NCI-H524 (cell line): ENCODE measurements around the gene RBPMS2.
"Not testable (repeated sequence)": the region's sequence is repeated elsewhere in the genome, so short reads cannot be mapped to it uniquely, and the experiment has no call there.

Experiments used
- DNase-seq, 2 experiments: peaks; one replicate each; lab custom pipeline; 2025; lab: John Stamatoyannopoulos, UW

RBPMS2 gene

GRCh38 chr15:64753480-64754185, 21.8 kb downstream of the RBPMS2 start:
- DNase-seq: no peak

DNA sequence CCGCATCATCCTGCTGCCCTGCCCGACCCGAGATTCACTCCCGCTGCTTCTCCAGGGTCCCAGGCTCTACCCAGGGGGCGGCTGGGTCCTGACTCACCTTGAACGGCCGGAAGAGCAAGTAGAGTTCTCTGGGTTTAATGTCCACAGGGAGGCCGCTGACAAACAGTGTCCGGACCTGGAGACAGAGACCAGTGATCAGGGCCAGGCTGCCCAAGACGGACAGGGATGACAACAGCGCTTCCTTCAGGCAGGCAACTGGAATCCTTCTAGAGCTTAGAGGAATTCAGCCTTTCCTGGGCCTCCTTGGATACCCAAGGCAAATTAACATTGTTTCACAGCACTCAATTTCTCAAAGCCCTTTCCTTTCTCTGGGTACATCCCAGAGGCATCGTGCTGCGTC, 23.9 kb downstream of the RBPMS2 start:
- no peak for DNase-seq

DNA sequence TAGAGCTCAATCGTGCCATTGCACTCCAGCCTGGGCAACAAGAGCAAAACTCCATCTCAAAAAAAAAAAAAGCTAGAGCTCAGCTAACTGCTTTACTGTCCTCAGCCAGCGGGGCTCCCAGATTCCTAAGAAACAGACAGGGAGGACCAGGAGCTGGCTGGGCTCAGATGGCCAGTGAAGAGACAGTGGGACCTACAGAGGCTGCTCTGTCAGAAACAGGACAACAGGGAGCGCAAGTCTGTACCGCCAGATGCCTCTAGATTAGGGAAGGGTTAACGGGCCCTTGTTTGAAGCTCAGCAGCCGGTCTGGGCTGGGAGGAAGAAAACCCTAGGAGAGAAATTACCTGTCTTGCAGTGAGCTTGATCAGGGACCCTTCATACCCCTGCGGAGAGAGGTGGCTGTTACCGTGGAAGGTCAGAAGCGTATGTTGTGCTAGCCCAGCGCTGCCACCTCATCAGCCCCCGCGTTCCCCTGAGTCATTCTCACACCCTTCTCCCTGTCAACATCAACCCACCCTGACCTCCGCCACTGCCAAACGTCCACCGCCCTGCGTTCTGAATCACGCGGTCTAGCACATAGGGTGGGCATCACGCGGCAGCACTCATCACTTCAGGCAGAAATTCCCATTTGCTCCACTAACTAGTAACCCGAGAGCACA, 25.3 kb downstream of the RBPMS2 start:
- peak in 1 of 2 experiments; percentile 33 for DNase-seq

GRCh38 chr15:64749167-64749566, 26.2 kb downstream of the RBPMS2 start:
- no peak for DNase-seq

DNA sequence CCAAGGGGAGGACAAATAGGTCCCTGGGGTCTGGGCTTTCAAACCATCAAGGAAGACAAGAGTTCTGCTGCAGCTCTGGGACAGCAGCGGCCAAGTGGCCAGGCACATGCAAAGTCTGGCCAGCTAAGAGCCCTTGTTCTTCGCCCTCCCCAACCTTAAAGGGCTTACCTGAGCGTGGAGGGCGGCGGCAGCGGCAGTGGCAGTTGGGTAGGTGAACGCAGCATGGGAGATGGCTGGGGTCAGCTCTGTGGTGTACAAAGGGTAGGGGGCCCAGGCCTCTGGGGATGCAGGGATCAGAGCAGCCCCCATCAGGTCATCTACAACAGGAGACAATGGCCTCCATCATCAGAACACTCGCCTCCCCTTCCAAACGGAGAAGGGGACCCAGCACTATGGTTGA, 27.1 kb downstream of the RBPMS2 start:
- no peak for DNase-seq

GRCh38 chr15:64747578-64747977, 27.8 kb downstream of the RBPMS2 start:
- no peak for DNase-seq

DNA sequence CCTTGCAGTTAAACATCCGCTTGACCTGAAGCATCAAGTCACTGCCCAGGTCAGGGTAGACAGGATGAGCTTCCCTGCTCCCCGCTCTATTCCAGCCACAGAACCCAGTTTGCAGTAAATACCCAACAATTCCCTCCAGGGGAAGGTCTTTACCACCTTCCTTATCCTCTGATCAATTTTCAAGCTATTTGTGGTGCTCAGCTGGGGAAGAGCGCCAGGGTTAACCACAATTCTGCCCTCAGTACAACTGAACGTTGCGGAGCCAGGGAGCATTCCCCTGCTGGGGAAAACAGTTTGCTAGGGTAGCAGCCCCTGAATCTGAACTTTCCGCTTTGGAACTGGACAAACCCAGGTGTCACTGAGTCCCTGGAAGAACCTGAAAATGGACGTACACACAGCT, 28.5 kb downstream of the RBPMS2 start:
- no peak for DNase-seq

GRCh38 chr15:64746356-64746755, 29.0 kb downstream of the RBPMS2 start:
- no peak for DNase-seq

GRCh38 chr15:64743691-64744090, 31.7 kb downstream of the RBPMS2 start:
- DNase-seq: no peak

- DNase-seq: no peak
Measured at GRCh38 chr15:64742921-64743320, 32.5 kb downstream of the RBPMS2 start.

GRCh38 chr15:64742385-64742784, 33.0 kb downstream of the RBPMS2 start:
- no peak for DNase-seq

DNA sequence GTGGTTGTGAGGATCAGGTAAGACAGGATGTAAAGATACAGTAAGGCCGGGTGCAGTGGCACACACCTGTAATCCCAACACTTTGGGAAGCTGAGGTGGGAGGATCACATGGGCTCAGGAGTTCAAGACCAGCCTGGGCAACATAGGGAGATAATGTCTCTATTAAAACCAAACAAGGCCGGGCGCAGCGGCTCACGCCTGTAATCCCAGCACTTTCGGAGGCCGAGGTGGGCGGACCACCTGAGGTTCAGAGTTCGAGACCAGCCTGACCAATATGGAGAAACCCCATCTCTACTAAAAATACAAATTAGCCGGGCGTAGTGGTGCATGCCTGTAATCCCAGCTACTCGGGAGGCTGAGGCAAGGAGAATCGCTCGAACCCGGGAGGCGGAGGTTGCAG, 33.7 kb downstream of the RBPMS2 start:
- not testable (repeated sequence) for DNase-seq

DNA sequence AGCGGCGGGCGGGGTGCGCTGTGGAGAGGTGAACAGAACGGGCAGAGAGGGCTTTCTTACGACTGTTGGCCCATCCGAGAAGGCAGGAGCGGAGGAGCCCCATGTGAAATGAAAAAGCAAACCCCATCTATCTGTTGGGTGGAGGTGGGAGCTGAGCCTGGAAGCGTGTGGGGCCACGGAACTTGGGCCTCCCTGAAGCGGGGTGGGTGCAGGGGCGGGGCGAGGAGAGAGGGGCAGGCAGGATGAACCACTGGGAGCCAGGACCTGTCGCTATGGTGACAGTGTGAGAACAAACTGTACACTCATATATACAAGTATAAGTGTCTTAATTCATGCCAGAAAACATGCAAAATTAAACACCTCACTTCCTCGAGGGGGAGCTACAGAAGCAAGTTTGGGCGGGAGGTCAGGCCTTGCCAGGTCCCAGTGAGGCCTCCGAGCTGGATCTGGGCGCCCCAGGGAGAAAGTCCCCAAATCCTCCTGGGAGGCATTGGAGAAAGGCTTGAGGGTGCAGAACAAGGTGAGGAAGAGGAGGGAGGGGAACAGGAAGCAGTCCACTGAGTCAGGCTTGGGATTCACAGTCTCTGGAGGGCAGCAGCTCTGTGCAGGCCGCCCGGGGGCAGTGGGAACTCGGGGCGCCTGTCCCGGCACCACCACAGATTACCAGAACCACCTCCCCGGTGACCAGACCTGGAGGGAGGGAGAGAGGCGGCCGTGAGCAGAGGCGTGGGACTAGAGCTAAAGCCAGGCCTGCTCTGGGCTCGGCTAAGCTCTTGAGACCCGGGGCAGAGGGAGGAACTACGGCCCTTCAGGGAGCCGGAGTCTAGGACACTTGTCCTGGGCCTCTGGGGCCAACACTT, 34.8 kb downstream of the RBPMS2 start:
- peak; percentile 57 to 65 for DNase-seq

DNA sequence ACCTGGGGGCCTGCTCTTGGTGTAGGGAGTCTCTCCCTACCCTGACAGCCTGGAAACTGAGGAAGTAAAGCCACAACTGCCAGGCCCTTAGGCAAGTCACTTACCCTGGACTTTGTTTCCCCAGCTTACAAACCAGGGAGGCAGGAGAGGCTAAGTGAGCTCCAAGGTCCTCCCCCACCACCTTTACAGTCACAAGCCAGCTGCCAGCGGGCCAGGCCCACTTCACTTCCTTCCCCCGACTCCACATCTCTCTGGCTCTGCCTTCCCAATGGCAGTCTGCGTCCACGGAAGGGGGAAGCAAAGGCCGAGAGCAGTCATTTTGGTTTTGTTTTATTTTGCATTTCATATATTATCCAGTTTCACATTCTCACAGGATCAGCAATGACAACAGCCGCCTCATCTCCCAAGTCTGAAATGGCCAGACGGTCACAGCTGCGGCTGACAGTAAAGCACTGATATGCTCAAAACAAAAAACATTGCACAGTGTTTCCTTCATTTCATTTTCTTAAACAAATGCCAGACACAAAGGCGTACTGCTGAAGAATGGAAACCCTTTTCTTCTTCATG, 35.7 kb downstream of the RBPMS2 start:
- no peak for DNase-seq

- DNase-seq: no peak
Measured at GRCh38 chr15:64739156-64739555, 36.2 kb downstream of the RBPMS2 start.

DNA sequence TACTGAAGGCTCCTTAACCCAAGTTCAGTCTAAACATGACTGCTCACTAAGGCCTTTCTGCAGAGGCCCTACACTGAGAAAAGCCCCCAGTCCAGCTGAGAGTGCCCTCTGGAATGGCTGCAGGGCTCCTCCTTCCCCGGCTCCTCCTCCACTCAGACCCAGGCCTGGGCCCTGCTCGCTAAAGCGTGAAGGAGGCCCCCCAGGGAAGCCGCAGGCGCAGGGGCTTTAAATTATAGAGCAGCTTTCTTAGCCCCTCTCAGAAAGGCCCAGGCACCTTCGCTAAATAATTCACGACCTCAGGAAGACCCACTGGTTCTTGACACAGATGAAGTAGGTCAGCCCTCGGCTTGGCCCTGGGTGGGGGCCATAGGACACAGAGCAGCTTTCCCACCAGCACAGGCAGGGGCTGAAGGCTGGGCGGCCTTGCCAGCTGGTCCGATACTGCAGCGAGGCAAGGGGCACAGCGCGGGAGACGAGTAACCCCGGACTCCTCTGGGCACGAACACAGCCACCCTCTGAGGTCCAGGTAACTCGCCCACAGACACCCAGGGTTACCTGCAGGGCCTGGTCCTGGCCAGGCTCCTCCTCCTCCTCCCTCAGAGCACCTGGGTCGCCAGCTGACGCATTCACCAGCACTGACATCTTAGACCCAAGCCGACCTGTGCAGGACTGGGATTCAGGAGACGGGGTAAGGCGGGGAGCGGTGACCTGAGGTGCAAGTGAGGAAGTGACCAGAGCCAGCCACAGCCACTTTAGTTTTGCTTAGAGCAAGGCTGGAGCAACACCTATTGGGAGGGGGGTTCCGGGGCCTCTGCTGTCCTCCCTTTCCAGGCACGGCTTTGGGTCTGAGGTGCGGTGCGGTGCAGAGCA, 36.9 kb downstream of the RBPMS2 start:
- DNase-seq: no peak

DNA sequence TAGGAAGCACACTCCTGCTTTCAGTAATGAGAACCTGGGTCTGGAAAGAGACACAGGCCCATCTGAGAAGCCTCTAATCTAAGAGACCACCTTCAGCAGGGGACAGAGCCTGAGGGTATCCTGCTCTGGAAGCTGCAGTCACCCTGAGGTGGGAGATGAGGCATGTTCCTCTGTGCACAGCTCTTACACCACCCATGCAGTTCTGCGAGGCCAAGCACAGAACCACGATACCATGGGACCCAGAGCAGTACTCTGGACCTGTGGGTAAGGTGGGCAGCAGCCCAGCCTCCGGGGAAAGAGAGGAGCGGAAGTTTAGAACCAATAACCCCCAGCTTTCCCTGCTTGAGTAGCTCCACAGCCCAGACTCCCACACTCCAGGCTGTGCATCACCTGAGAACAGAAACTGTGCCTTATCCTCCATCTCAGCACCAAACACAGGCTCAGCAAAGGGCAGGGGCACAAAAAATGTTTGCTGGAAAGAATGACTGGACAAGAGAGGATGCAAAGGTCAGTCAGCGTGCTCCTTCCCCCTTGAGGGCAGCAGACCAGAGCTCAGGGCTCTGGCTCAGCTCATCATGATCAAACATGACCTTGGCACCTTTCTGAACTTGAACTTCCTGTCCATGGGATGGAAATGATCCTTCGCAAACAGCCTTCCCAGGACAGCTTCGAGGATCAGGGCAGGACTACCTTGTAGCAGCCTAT, 43.1 kb downstream of the RBPMS2 start:
- no peak for DNase-seq

DNA sequence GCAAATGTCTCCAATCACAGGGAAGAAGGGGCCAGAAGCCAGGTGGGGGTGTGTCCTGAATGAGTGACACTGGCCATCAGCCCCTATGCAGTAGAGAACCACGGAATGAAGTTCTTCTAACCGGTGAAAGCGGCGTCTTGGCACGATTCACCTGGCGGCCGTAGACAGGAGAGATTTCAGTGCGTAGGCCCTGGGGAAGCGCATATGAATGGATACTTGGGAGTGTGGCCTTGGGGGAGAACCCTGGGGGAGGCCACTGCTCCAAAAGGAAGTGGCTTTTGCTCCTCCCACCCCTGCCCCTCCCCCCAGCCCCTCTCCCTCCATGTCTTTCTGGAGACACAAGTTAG, 43.6 kb downstream of the RBPMS2 start:
- no peak for DNase-seq

DNA sequence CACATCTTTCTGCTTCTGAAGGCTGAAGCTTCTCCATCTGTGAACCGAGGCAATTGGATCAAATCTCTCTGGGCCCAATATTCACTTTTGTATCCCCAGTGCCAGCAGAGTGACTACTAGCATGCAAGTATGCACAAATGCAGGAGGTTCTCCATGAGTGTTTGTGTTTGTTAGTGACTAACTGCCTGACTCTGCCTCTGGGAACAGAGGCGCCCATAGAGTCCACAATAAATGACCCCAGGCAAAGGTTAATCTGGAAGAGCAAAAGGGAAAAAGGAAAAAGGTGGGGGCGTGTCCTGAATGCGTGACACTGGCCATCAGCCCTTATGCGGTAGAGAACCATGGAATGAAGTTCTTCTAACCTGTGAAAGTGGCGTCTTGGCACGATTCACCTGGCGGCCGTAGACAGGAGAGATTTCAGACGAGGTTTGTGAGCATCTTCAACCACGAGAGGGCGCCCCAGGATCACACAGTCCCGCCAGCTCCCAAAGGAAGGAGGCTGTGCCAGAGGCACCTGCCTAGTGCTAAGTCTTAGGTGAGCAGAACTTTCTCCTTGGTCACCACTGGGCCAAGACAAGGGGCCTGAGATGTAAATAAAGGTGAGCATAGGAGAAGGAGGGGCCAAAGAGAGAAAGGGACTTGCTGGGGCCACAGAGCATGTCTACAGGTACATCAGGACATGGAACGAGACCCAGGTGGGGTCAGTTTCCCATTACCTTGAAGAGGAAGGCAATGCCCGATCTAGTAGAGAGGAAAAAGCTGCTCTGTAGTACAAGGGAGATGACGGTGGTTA, 44.2 kb downstream of the RBPMS2 start:
- DNase-seq: peak; percentile 68 to 83

- no peak for DNase-seq
Measured at GRCh38 chr15:64730151-64730550, 45.2 kb downstream of the RBPMS2 start.
